Small intestine (tissue), 16 donors: ENCODE measurements around the gene TCF25. TPM values are rescaled to one million over a fixed set of nuclear protein-coding genes. Genes with fewer than 3 reads are reported as not detected.
A peak's percentile ranks its signal among the peaks of the same experiment; 100 is the strongest.
"Not testable (repeated sequence)": the region's sequence is repeated elsewhere in the genome, so short reads cannot be mapped to it uniquely, and the experiment has no call there.

Source experiments
- DNase-seq, 2 donors: peaks; one replicate each; pipeline versions ENCODE4 v3.0.0 to v3.0.0-alpha.2; 2013
- FAIRE-seq: peaks from 2 replicates; lab custom pipeline; 2012; peaks lifted over from hg19 to GRCh38; lab: Jason Lieb, UNC
- H3K27ac ChIP-seq, 3 donors: one replicate each; pipeline ENCODE4 v1.5.1; 2013; ENCODE audit warnings: low read length in 2 of 3, mild to moderate bottlenecking in 2 of 3, control low read depth in 1 of 3, inconsistent platforms in 1 of 3, low read depth in 1 of 3, moderate library complexity in 1 of 3
- H3K27me3 ChIP-seq, 3 donors: one replicate each; pipeline ENCODE4 v1.6.1; 2013; ENCODE audit warnings: low read length in 3 of 3, inconsistent platforms in 1 of 3; ENCODE audit not compliant: control insufficient read depth in 3 of 3, insufficient read depth in 3 of 3
- H3K36me3 ChIP-seq, 3 donors: one replicate each; pipeline ENCODE4 v1.6.1; 2013; ENCODE audit warnings: low read length in 3 of 3, inconsistent platforms in 1 of 3, low read depth in 1 of 3, mild to moderate bottlenecking in 1 of 3, moderate library complexity in 1 of 3; ENCODE audit not compliant: control insufficient read depth in 3 of 3, insufficient read depth in 2 of 3
- H3K4me1 ChIP-seq, 3 donors: one replicate each; pipeline ENCODE4 v1.6.1; 2013; ENCODE audit warnings: low read length in 2 of 3, inconsistent platforms in 1 of 3, low read depth in 1 of 3, mild to moderate bottlenecking in 1 of 3, moderate library complexity in 1 of 3; ENCODE audit not compliant: control insufficient read depth in 3 of 3, insufficient read depth in 2 of 3
- H3K4me3 ChIP-seq, 3 donors: one replicate each; pipeline ENCODE4 v1.5.1; 2013; ENCODE audit warnings: low read length in 3 of 3, control low read depth in 1 of 3, inconsistent platforms in 1 of 3, low read depth in 1 of 3, mild to moderate bottlenecking in 1 of 3, moderate library complexity in 1 of 3
- H3K9me3 ChIP-seq, 2 donors: one replicate each; pipeline ENCODE4 v1.6.1; 2013; ENCODE audit warnings: low read depth in 1 of 2, low read length in 1 of 2; ENCODE audit not compliant: control insufficient read depth in 2 of 2, insufficient read depth in 1 of 2
- WGBS, 3 donors: extraction: QIAGEN DNeasy Blood & Tissue Kit; methylation state at CpG; one replicate each; pipeline ENCODE4 v1.1.7; 2013; 5-methylcytosine and 5-hydroxymethylcytosine counted together
- long read RNA-seq, 10 donors: transcript quantifications; one replicate each; lab custom pipeline, GENCODE V29; 2026
- polyA plus RNA-seq, 4 donors: library from polyadenylated mRNA; stranded (reverse) in 3 of 4; unstranded in 1 of 4; fragments of 200-250 nt in 3 of 4; fragments of 120-200 nt in 1 of 4; gene quantifications; one replicate each; pipeline versions ENCODE4 v1.2.1 to v1.2.3, GENCODE V29; 2013
- donor health status: healthy with polysubstance abuse.
- donor health status: control.
- donor health status: control.
- donor health status: Bipolar disorder and iron deficiency.
- donor health status: healthy.

The TCF25 gene
- polyA plus RNA-seq = 100 to 1,000 TPM; 123 to 356 (median 167) TPM
- long read RNA-seq, donor 1 = 0 reads
- long read RNA-seq, donor 2, partial matches to known transcripts = 22 of 26 reads
- long read RNA-seq, donor 2, other reads (novel, unspliced or antisense) = 0 of 26 reads
- long read RNA-seq, donor 3, transcript TCF25-220 (2 exons, 1,535 nt) = major isoform, 6 of 40 reads
- long read RNA-seq, donor 3, partial matches to known transcripts = 27 of 40 reads
- long read RNA-seq, donor 3, other reads (novel, unspliced or antisense) = 0 of 40 reads
- long read RNA-seq, donor 4, partial matches to known transcripts = 0 of 1 reads
- long read RNA-seq, donor 4, other reads (novel, unspliced or antisense) = 0 of 1 reads
- long read RNA-seq, donor 5, partial matches to known transcripts = 12 of 15 reads
- long read RNA-seq, donor 5, other reads (novel, unspliced or antisense) = 0 of 15 reads
- long read RNA-seq, donor 6, partial matches to known transcripts = 51 of 61 reads
- long read RNA-seq, donor 6, other reads (novel, unspliced or antisense) = 0 of 61 reads
- long read RNA-seq, donor 7, transcript TCF25-220 (2 exons, 1,535 nt) = major isoform, 8 of 52 reads
- long read RNA-seq, donor 7, transcript TCF25-201 (18 exons, 2,233 nt) = major isoform, 8 of 52 reads
- long read RNA-seq, donor 7, partial matches to known transcripts = 29 of 52 reads
- long read RNA-seq, donor 7, other reads (novel, unspliced or antisense) = 0 of 52 reads
- long read RNA-seq, donor 8, partial matches to known transcripts = 0 of 2 reads
- long read RNA-seq, donor 8, other reads (novel, unspliced or antisense) = 0 of 2 reads
- long read RNA-seq, donor 9, partial matches to known transcripts = 8 of 10 reads
- long read RNA-seq, donor 9, other reads (novel, unspliced or antisense) = 0 of 10 reads
- long read RNA-seq, donor 10, transcript TCF25-203 (2 exons, 981 nt) = major isoform, 5 of 41 reads
- long read RNA-seq, donor 10, partial matches to known transcripts = 28 of 41 reads
- long read RNA-seq, donor 10, other reads (novel, unspliced or antisense) = 0 of 41 reads

- Histone ChIP-seq H3K27me3 (no peaks in the 10 kb centered on the region), H3K9me3 (no peaks in the 10 kb centered on the region), H3K4me3 (peak within 1 kb of the TSS; percentile 67 to 100 (median 86)), H3K27ac (peak within 1 kb of the TSS; percentile 98 to 100 (median 100)), H3K36me3 (peaks cover 0 to 49% (median 2%) of the 10 kb centered on the region in 3 donors), H3K4me1 (peaks cover 0 to 13% (median 0%) of the 10 kb centered on the region in 3 donors)
- no peak for FAIRE-seq
- DNase-seq = peak; percentile 89 to 95
- WGBS, 3 donors = 1% methylated on average over 57 to 104 of the region's 104 CpGs
These were observed at the start of gene TCF25 for GRCh38 chr16:89873109-89873971. Gene TCF25, plus strand, starts transcription at chr16:89873592. Its CDS starts 76 bp downstream, at chr16:89873668.

DNA sequence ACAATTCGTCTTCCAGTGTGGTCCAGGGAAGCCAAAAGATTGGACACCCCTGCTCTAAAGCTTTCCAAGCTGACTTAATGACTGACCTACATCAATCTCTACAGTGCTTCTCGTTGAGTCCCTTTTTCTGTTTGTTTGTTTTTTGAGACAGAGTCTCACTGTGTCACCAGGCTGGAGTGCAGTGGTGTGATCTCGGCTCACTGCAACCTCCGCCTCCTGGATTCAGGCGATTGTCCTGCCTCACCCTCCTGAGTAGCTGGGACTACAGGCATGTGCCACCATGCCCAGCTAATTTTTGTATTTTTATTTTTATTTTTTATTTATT lies 49.6 kb upstream of the TCF25 start:
- peak overlapping the region in 1 of 3 donors; percentile 93 for H3K27ac ChIP-seq
- WGBS, 3 donors = 49 to 71% (median 62%) methylated on average over 5 of the region's 5 CpGs
- H3K9me3 ChIP-seq, FAIRE-seq, H3K4me3 ChIP-seq, DNase-seq, H3K27me3 ChIP-seq: not testable (repeated sequence)
- H3K36me3 ChIP-seq = peaks cover 0 to 23% (median 0%) of the 10 kb centered on the region in 3 donors
- peaks cover 0 to 47% (median 3%) of the 10 kb centered on the region in 3 donors for H3K4me1 ChIP-seq

GRCh38 chr16:89826531-89827382 lies 46.6 kb upstream of the TCF25 start:
- Histone ChIP-seq H3K27me3 (no peaks in the 10 kb centered on the region), H3K9me3 (no peaks in the 10 kb centered on the region), H3K36me3 (peaks cover 0 to 23% (median 0%) of the 10 kb centered on the region in 3 donors), H3K27ac (peak overlapping the region; percentile 37 to 94 (median 70)), H3K4me3 (no peak overlapping the region), H3K4me1 (peaks cover 0 to 49% (median 6%) of the 10 kb centered on the region in 3 donors)
- 60 to 78% (median 73%) methylated on average over 25 to 26 of the region's 26 CpGs for WGBS, 3 donors
- FAIRE-seq (no peak), DNase-seq (peak; percentile 60 to 66)

- peak; percentile 67 to 75 for DNase-seq
- no peak for FAIRE-seq
- Histone ChIP-seq H3K36me3 (peaks cover 0 to 29% (median 0%) of the 10 kb centered on the region in 3 donors), H3K27me3 (no peaks in the 10 kb centered on the region), H3K27ac (peak overlapping the region; percentile 70 to 94 (median 93)), H3K4me1 (peaks cover 0 to 41% (median 6%) of the 10 kb centered on the region in 3 donors), H3K9me3 (no peaks in the 10 kb centered on the region), H3K4me3 (peak overlapping the region; percentile 54 to 69 (median 57))
- WGBS, 3 donors = 4 to 10% (median 8%) methylated on average over 42 to 43 of the region's 43 CpGs
These were observed 45.8 kb upstream of the TCF25 start for GRCh38 chr16:89827383-89828198.

- no peaks in the 10 kb centered on the region for H3K9me3 ChIP-seq
- peak within 1 kb of the TSS; percentile 93 to 94 (median 93) for H3K27ac ChIP-seq
- H3K27me3 ChIP-seq = no peaks in the 10 kb centered on the region
- WGBS, 3 donors = 1 to 4% (median 1%) methylated on average over 5 to 97 of the region's 98 CpGs
- peaks cover 0 to 34% (median 4%) of the 10 kb centered on the region in 3 donors for H3K4me1 ChIP-seq
- H3K36me3 ChIP-seq = peaks cover 0 to 31% (median 0%) of the 10 kb centered on the region in 3 donors
- FAIRE-seq (no peak), DNase-seq (peak; percentile 72 to 91)
- peak within 1 kb of the TSS; percentile 54 to 69 (median 61) for H3K4me3 ChIP-seq
These were observed 45.1 kb upstream of the TCF25 start, which contains the start of gene SPIRE2 for GRCh38 chr16:89828199-89828869. Gene SPIRE2, plus strand, starts transcription at chr16:89828475. Its CDS starts 76 bp downstream, at chr16:89828551.

GRCh38 chr16:89828870-89829629 lies 44.3 kb upstream of the TCF25 start:
- H3K9me3 ChIP-seq = peaks cover 0 to 5% of the 10 kb centered on the region in 2 donors
- peaks cover 0 to 34% (median 4%) of the 10 kb centered on the region in 3 donors for H3K4me1 ChIP-seq
- H3K27ac ChIP-seq = peak overlapping the region; percentile 74 to 93 (median 82)
- H3K36me3 ChIP-seq = peaks cover 0 to 38% (median 0%) of the 10 kb centered on the region in 3 donors
- no peak for FAIRE-seq
- peak in 1 of 2 donors; percentile 65 for DNase-seq
- 4 to 14% (median 9%) methylated on average over 20 to 26 of the region's 26 CpGs for WGBS, 3 donors
- no peaks in the 10 kb centered on the region for H3K27me3 ChIP-seq
- H3K4me3 ChIP-seq = peak overlapping the region; percentile 54 to 69 (median 61)
